VCaP (cell line): ENCODE data around the gene RHOB.
"Not testable (repeated sequence)": the region's sequence is repeated elsewhere in the genome, so short reads cannot be mapped to it uniquely, and the experiment has no call there.

Experiments
- H3K27ac ChIP-seq: fragments of 450-650 bp; 2 replicates; pipeline ENCODE4 v1.5.1; 2017
- CTCF ChIP-seq: fragments of 450-650 bp; conservative IDR thresholded peaks from 2 replicates; pipeline ENCODE4 v1.5.1; 2017; ENCODE audit warnings: mild to moderate bottlenecking, moderate library complexity

Gene RHOB

GRCh38 chr2:20490300-20491181 lies 43.7 kb downstream of the RHOB start:
- no peak overlapping the region for H3K27ac ChIP-seq
- TF ChIP-seq CTCF = no peak

- H3K27ac ChIP-seq = no peak overlapping the region
- no peak for TF ChIP-seq CTCF
Observed at GRCh38 chr2:20491739-20492531, 45.1 kb downstream of the RHOB start.

GRCh38 chr2:20493095-20493494 lies 46.2 kb downstream of the RHOB start:
- not testable (repeated sequence) for H3K27ac ChIP-seq

DNA sequence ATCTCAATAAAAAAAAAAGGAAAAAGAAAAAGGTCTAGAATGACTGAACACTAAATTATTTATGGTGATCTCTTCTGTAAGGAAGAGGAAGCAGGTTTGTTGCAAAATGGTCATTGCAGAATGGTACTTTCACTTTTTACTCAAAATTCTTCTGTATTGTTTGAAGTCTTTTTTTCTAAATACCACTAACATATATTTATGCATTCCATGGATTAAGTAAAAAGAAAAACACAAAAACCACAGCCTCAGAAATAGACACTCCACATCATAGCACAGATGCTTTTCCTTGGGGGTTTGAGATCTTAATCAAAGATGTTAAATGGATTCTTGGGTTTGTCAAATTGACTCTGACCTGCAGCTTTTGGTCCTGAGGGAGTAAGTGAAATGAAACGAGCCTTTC lies 47.4 kb downstream of the RHOB start:
- TF ChIP-seq CTCF = no peak
- no peak overlapping the region for H3K27ac ChIP-seq

DNA sequence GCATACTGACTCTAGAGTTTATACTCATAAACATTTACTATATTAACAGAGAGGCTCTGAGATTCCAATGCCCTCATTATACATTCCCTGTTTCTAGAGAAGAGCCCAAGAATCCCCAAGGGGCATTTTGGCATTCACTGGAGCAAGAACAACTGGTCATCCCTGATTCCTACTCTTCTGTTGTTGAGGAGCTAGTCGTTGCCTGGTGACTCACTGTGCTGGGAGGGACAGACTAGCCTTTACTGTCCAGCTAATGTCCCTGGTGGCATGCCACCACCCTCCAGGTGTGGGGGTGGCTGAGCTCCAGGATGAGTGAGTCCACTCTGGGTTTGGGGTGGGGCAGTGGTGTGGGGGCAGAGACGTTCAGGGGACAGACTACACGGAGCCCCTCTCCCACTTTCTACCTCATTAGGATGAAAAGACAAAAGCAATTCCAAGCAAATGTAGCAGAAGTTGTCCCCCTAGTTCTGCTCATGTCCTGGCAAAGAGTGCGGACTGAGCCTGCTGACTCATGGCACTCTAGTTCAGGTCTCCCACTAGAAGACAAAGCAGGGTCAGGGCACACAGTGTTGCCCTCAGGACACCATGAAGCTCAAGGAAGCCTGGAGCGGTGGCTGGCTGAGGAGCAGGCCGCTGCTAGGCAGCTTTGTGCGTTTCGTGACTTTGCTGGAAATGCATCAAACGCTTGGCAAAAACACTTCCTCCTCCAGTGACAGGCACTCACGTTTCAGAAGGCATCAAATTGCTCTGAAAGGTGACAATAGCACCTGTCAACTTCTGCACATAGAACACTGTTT lies 49.4 kb downstream of the RHOB start:
- no peak overlapping the region for H3K27ac ChIP-seq
- no peak for TF ChIP-seq CTCF

DNA sequence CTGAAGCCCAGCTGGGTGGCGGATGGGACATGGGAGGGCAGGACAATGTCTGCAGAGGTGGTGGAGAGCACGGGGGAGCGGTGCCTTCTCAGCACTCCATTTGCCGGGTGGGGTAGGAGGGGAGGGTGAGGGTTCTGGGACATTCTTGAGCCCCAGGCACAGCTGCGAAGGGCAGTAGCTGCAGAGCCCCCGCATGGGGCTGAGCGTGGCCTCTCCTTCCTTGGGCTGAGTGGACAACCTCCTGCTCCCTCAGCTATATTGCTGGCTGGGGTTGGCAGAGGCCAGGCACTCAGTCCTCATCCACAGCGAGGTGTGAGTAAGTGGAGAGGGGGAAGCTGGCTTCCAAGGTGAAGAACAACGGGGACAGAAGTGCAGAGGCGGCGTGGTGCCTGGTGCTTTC lies 50.1 kb downstream of the RHOB start:
- H3K27ac ChIP-seq = no peak overlapping the region
- no peak for TF ChIP-seq CTCF
